Right atrium auricular region (tissue), 2 donors: ENCODE measurements around the gene CAPN15. TPM values are rescaled to one million over a fixed set of nuclear protein-coding genes. Genes with fewer than 3 reads are reported as not detected.

ENCODE experiments used
- DNase-seq: peaks from one replicate; pipeline ENCODE4 v3.0.0-alpha.2; 2019; ENCODE audit warnings: low spot score
- H3K27ac ChIP-seq, 2 donors: fragments of 200-600 bp; sonication (generic); 1 replicate in 1 of 2; 2 replicates in 1 of 2; pipeline ENCODE4 v1.5.1; 2016 to 2019
- H3K27me3 ChIP-seq, 2 donors: fragments of 200-600 bp; sonication (generic); one replicate each; pipeline versions ENCODE4 v1.5.1 to v1.6.0; 2017 to 2019
- H3K36me3 ChIP-seq: fragments of 200-600 bp; sonication (generic); one replicate; pipeline ENCODE4 v1.5.1; 2016
- H3K4me1 ChIP-seq, 2 donors: fragments of 200-600 bp; sonication (generic); one replicate each; pipeline versions ENCODE4 v1.5.1 to v1.6.0; 2017 to 2019
- H3K4me3 ChIP-seq, 2 donors: fragments of 200-600 bp; sonication (generic); 1 replicate in 1 of 2; 2 replicates in 1 of 2; pipeline ENCODE4 v1.5.1; 2017 to 2019; ENCODE audit warnings: mild to moderate bottlenecking in 1 of 2, moderate library complexity in 1 of 2
- H3K9me3 ChIP-seq, 2 donors: fragments of 200-600 bp; sonication (generic); one replicate each; pipeline ENCODE4 v1.5.1; 2019
- total RNA-seq, 2 donors: library from RNA; depleted of rRNA; stranded (reverse); fragments of >200 nt; gene quantifications; one replicate each; pipeline ENCODE4 v1.1.0, GENCODE V29; 2016
- TF ChIP-seq, protein P1 (sequence below), 2 donors: fragments of 200-600 bp; sonication (generic); IDR thresholded peaks; one replicate each; pipeline ENCODE4 v1.5.1; 2019; ENCODE audit warnings: antibody characterized with exemption in 2 of 2

CAPN15 gene
- total RNA-seq, 2 donors from 2014 or later, result 18.5 to 28.1 TPM

DNA sequence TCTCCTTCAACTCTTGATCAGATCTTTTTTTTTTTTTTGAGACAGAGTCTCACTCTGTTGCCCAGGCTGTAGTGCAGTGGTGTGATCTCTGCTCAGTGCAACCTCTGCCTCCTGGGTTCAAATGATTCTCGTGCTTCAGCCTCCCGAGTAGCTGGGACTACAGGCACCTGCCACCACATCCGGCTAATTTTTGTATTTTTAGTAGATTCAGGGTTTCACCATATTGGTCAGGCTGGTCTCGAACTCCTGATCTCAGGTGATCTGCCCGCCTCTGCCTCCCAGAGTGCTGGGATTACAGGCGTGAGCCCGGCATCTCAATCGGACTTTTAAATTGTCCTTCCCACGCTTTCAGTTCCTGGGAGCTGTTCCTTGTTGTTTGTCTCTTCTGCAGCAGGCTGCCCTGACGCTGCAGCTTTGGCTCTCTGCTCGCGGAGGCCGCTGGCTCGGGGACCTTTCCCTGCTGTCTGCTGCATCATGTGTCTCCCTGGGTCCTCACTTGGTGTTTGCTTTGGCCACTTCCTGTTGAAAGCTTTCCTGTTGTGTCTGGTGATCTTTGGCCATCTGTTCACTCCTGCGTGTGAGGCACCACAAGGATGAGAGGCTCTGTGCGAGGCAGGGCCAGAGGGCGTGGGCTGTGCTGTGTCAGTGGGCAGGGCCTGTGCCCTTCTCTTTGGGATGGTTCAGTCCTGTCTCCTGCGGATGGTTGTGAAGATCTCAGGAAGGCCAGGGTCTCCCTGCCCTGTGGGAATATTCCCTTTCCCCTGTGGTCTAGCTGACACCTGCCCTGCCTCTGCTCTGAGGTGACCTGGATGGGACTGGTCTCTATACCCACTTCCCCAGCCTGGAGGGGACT is 18.4 kb upstream of the CAPN15 start:
- Histone ChIP-seq H3K4me3 (no peak overlapping the region), H3K27ac (no peak overlapping the region), H3K36me3 (peaks cover 10% of the 10 kb centered on the region), H3K27me3 (no peaks in the 10 kb centered on the region), H3K4me1 (no peaks in the 10 kb centered on the region), H3K9me3 (no peaks in the 10 kb centered on the region)
- no peak for DNase-seq
- TF ChIP-seq, protein P1, sequence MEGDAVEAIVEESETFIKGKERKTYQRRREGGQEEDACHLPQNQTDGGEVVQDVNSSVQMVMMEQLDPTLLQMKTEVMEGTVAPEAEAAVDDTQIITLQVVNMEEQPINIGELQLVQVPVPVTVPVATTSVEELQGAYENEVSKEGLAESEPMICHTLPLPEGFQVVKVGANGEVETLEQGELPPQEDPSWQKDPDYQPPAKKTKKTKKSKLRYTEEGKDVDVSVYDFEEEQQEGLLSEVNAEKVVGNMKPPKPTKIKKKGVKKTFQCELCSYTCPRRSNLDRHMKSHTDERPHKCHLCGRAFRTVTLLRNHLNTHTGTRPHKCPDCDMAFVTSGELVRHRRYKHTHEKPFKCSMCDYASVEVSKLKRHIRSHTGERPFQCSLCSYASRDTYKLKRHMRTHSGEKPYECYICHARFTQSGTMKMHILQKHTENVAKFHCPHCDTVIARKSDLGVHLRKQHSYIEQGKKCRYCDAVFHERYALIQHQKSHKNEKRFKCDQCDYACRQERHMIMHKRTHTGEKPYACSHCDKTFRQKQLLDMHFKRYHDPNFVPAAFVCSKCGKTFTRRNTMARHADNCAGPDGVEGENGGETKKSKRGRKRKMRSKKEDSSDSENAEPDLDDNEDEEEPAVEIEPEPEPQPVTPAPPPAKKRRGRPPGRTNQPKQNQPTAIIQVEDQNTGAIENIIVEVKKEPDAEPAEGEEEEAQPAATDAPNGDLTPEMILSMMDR (IDR thresholded peaks at IDR 0.05), result no peak

DNA sequence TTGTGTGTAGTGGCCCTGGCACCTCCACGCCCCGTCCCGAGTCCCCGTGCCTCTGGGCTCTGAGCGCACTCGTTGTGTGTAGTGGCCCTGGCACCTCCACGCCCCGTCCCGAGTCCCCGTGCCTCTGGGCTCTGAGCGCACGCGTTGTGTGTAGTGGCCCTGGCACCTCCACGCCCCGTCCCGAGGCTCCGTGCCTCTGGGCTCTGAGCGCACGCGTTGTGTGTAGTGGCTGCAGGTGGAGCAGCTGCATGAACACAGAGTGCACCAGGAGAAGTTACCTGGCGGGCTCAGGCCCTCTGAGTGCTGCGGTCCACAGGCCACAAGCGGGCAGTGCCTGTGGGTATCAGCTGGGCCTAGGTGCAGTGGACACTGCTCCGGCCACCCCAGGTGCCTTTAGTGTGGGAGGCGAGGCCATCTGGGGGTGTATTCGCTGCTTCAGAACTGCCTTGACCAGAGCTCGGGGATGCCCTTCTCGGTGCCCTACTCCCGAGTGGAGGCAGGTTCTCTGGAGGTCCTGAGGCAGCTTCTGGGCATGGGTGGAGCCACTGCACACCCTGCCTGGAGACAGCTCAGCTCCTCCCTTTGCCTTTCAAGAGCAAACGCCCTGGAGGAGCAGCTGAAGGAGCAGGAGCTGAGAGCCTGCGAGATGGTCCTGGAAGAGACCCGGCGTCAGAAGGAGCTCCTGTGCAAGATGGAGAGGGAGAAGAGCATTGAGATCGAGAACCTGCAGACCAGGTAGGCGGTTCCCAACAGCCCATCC is 17.3 kb upstream of the CAPN15 start:
- Histone ChIP-seq H3K9me3 (no peaks in the 10 kb centered on the region), H3K27ac (no peak overlapping the region), H3K36me3 (peaks cover 10% of the 10 kb centered on the region), H3K27me3 (no peaks in the 10 kb centered on the region), H3K4me1 (no peaks in the 10 kb centered on the region), H3K4me3 (no peak overlapping the region)
- TF ChIP-seq, protein P1 (IDR thresholded peaks at IDR 0.05), result no peak
- DNase-seq, result no peak

GRCh38 chr16:512802-513201 is 14.7 kb upstream of the CAPN15 start:
- no peak for DNase-seq

GRCh38 chr16:513950-514349 is 13.6 kb upstream of the CAPN15 start:
- Histone ChIP-seq H3K4me3 (no peak overlapping the region), H3K27me3 (no peaks in the 10 kb centered on the region), H3K27ac (no peak overlapping the region), H3K36me3 (peaks cover 21% of the 10 kb centered on the region), H3K4me1 (no peaks in the 10 kb centered on the region), H3K9me3 (no peaks in the 10 kb centered on the region)
- TF ChIP-seq, protein P1 (IDR thresholded peaks at IDR 0.05), result no peak
- no peak for DNase-seq

More at GRCh38 chr16:512802-513201, 14.7 kb upstream of the CAPN15 start:
- Histone ChIP-seq H3K36me3 (peaks cover 17% of the 10 kb centered on the region), H3K4me3 (no peak overlapping the region), H3K27me3 (no peaks in the 10 kb centered on the region), H3K27ac (no peak overlapping the region), H3K9me3 (no peaks in the 10 kb centered on the region), H3K4me1 (no peaks in the 10 kb centered on the region)
- TF ChIP-seq, protein P1 (IDR thresholded peaks at IDR 0.05), result no peak

- Histone ChIP-seq H3K27me3 (no peaks in the 10 kb centered on the region), H3K9me3 (no peaks in the 10 kb centered on the region), H3K4me3 (no peak overlapping the region), H3K27ac (no peak overlapping the region), H3K36me3 (peaks cover 35% of the 10 kb centered on the region), H3K4me1 (no peaks in the 10 kb centered on the region)
- TF ChIP-seq, protein P1 (IDR thresholded peaks at IDR 0.05), result no peak
- no peak for DNase-seq
Observed at GRCh38 chr16:515175-515938, 12.2 kb upstream of the CAPN15 start.
